ENCODE data around the gene MAMLD1. TPM values are rescaled to one million over a fixed set of nuclear protein-coding genes. Genes with fewer than 3 reads are reported as not detected.

MAMLD1 gene
- total RNA-seq, 4 donors from 2014 or later, result 0.20 to 1.2 (median 0.95) TPM; not detected in 1

GRCh38 chrX:150533863-150534262, 170.7 kb downstream of the MAMLD1 start:
- in situ Hi-C loops (cut with MboI; ENCODE audit: low pct_ligation_motif_present in 1 of 4, low pct_unique_long_range_greater_than_20kb in 1 of 4, low sequenced_read_pairs in 3 of 4), result no loop called here

GRCh38 chrX:150536455-150537116, 173.5 kb downstream of the MAMLD1 start:
- intact Hi-C loops (cut with DNase I; ENCODE audit: low total_unique reads), result no loop called here
- in situ Hi-C loops (cut with MboI; ENCODE audit: low pct_ligation_motif_present in 1 of 4, low pct_unique_long_range_greater_than_20kb in 1 of 4, low sequenced_read_pairs in 3 of 4), result no loop called here

More at GRCh38 chrX:150533863-150534262, 170.7 kb downstream of the MAMLD1 start:
- no peak for TF ChIP-seq POLR2AphosphoS5 (IDR thresholded peaks at IDR 0.05)
- no peak for TF ChIP-seq POLR2A (IDR thresholded peaks at IDR 0.05)
- no peak for TF ChIP-seq CTCF (IDR thresholded peaks at IDR 0.05)
- TF ChIP-seq EP300 (IDR thresholded peaks at IDR 0.05; ENCODE audit: low read depth), result no peak
- Histone ChIP-seq H3K9me3 (no peaks in the 10 kb centered on the region), H3K36me3 (no peaks in the 10 kb centered on the region), H3K27ac (no peak overlapping the region), H3K27me3 (no peaks in the 10 kb centered on the region), H3K4me3 (no peak overlapping the region), H3K4me1 (no peaks in the 10 kb centered on the region)
- intact Hi-C loops (cut with DNase I; ENCODE audit: low total_unique reads), result no loop called here
- no peak for DNase-seq
- 71 to 93% methylated on average over 2 to 3 of the region's 3 CpGs for WGBS, 2 donors (ENCODE audit: low coverage in 1 of 2)

GRCh38 chrX:150537851-150538250, 174.7 kb downstream of the MAMLD1 start:
- DNase-seq, result no peak
- Histone ChIP-seq H3K4me1 (no peaks in the 10 kb centered on the region), H3K27me3 (no peaks in the 10 kb centered on the region), H3K27ac (no peak overlapping the region), H3K36me3 (no peaks in the 10 kb centered on the region), H3K9me3 (no peaks in the 10 kb centered on the region), H3K4me3 (no peak overlapping the region)
- WGBS, 2 donors (ENCODE audit: low coverage in 1 of 2), result 72 to 100% methylated on average over 1 to 6 of the region's 6 CpGs
- in situ Hi-C loops (cut with MboI; ENCODE audit: low pct_ligation_motif_present in 1 of 4, low pct_unique_long_range_greater_than_20kb in 1 of 4, low sequenced_read_pairs in 3 of 4) (no loop called here), intact Hi-C loops (cut with DNase I; ENCODE audit: low total_unique reads) (no loop called here)
- TF ChIP-seq POLR2AphosphoS5 (IDR thresholded peaks at IDR 0.05), result no peak
- TF ChIP-seq POLR2A (IDR thresholded peaks at IDR 0.05), result no peak
- TF ChIP-seq EP300 (IDR thresholded peaks at IDR 0.05; ENCODE audit: low read depth), result no peak
- TF ChIP-seq CTCF (IDR thresholded peaks at IDR 0.05), result no peak

More at GRCh38 chrX:150536455-150537116, 173.5 kb downstream of the MAMLD1 start:
- no peak overlapping the region for H3K27ac ChIP-seq
- no peaks in the 10 kb centered on the region for H3K4me1 ChIP-seq
- H3K27me3 ChIP-seq, result no peaks in the 10 kb centered on the region
- DNase-seq, result no peak
- H3K4me3 ChIP-seq, result no peak overlapping the region
- WGBS, 2 donors (ENCODE audit: low coverage in 1 of 2), result 56% methylated on average over 8 of the region's 8 CpGs; no CpG with 5 or more reads in 1 of the 2 donors
- no peaks in the 10 kb centered on the region for H3K36me3 ChIP-seq
- peak in 1 of 5 experiments; percentile 18 for TF ChIP-seq CTCF (IDR thresholded peaks at IDR 0.05)
- TF ChIP-seq POLR2AphosphoS5 (IDR thresholded peaks at IDR 0.05), result no peak
- no peak for TF ChIP-seq POLR2A (IDR thresholded peaks at IDR 0.05)
- no peak for TF ChIP-seq EP300 (IDR thresholded peaks at IDR 0.05; ENCODE audit: low read depth)
- H3K9me3 ChIP-seq, result no peaks in the 10 kb centered on the region

GRCh38 chrX:150540965-150541364, 177.8 kb downstream of the MAMLD1 start:
- Histone ChIP-seq H3K4me1 (no peaks in the 10 kb centered on the region), H3K36me3 (no peaks in the 10 kb centered on the region), H3K27ac (no peak overlapping the region), H3K4me3 (no peak overlapping the region), H3K9me3 (no peaks in the 10 kb centered on the region), H3K27me3 (no peaks in the 10 kb centered on the region)
- 63% methylated on average over 6 of the region's 6 CpGs; no CpG with 5 or more reads in 1 of the 2 donors for WGBS, 2 donors (ENCODE audit: low coverage in 1 of 2)
- TF ChIP-seq EP300 (IDR thresholded peaks at IDR 0.05; ENCODE audit: low read depth) (no peak), POLR2A (IDR thresholded peaks at IDR 0.05) (no peak), POLR2AphosphoS5 (IDR thresholded peaks at IDR 0.05) (no peak), CTCF (IDR thresholded peaks at IDR 0.05) (no peak)
- intact Hi-C loops (cut with DNase I; ENCODE audit: low total_unique reads), result loop anchor here (5.0 kb wide), 1 partner anchor 174 kb away; no protein-coding TSS in a partner anchor
- DNase-seq, result no peak
- in situ Hi-C loops (cut with MboI; ENCODE audit: low pct_ligation_motif_present in 1 of 4, low pct_unique_long_range_greater_than_20kb in 1 of 4, low sequenced_read_pairs in 3 of 4), result no loop called here

Measured in transverse colon (tissue), 4 donors.